ENCODE results near the gene RPS6KA2.

DNA sequence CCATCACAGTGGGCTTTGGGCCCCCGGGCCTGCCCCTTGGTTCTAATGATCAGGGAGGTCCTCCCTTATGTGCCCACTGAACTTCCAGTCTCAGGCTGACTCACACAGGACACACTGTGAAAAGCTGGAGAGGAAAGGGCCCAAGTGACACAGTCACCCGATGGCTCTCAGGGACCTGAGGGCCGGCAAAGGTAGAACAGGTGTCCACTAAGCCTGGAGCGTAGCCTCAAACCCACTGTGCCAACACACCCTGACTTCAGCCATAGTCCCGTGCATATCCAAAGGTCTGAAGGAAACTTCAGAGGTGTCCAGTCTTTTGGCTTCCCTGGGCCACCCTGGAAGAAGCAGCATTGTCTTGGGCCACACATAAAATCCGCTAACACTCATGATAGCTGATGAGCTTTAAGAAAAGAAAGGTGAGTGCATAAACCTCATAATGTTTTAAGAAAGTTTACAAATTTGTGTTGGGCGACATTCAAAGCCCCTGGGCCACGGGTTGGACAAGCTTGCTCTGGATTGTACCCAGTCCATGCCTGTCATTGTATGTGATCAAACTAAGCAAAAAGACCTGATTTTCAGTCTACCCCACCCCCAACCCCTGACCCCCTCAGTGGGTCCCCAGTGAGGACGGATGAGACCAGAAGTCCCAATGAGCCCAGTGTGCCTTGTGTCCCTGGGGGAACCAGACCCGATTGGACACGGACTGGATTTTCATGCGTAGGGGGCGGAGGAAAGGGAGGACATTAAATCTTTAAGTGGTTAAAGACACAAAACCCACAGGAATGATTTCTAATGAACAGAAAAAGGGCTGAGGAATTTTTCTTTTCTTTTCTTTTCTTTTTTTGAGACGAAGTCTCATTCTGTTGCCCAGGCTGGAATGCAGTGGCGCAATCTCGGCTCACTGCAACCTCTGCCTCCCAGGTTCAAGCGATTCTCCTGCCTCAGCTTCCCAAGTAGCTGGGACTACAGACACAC, 46.7 kb downstream of the RPS6KA2 start:
- TF ChIP-seq POLR2AphosphoS5 (IDR thresholded peaks at IDR 0.05; ENCODE audit: low read depth, low read length) = no peak
- no peak for TF ChIP-seq CTCF (IDR thresholded peaks at IDR 0.05)
- no peak for TF ChIP-seq TCF7L2 (IDR thresholded peaks at IDR 0.05; ENCODE audit: low read depth, low read length)

Measured in Panc1 (cell line).